Putamen (tissue), 1 donor: ENCODE results near the gene RABGAP1L.
A peak's percentile ranks its signal among the peaks of the same experiment; 100 is the strongest.
"Not testable (repeated sequence)": the region's sequence is repeated elsewhere in the genome, so short reads cannot be mapped to it uniquely, and the experiment has no call there.

Experiments
- DNase-seq: peaks from one replicate; pipeline ENCODE4 v3.0.0-alpha.2; 2016; ENCODE audit warnings: low spot score

Gene RABGAP1L

DNA sequence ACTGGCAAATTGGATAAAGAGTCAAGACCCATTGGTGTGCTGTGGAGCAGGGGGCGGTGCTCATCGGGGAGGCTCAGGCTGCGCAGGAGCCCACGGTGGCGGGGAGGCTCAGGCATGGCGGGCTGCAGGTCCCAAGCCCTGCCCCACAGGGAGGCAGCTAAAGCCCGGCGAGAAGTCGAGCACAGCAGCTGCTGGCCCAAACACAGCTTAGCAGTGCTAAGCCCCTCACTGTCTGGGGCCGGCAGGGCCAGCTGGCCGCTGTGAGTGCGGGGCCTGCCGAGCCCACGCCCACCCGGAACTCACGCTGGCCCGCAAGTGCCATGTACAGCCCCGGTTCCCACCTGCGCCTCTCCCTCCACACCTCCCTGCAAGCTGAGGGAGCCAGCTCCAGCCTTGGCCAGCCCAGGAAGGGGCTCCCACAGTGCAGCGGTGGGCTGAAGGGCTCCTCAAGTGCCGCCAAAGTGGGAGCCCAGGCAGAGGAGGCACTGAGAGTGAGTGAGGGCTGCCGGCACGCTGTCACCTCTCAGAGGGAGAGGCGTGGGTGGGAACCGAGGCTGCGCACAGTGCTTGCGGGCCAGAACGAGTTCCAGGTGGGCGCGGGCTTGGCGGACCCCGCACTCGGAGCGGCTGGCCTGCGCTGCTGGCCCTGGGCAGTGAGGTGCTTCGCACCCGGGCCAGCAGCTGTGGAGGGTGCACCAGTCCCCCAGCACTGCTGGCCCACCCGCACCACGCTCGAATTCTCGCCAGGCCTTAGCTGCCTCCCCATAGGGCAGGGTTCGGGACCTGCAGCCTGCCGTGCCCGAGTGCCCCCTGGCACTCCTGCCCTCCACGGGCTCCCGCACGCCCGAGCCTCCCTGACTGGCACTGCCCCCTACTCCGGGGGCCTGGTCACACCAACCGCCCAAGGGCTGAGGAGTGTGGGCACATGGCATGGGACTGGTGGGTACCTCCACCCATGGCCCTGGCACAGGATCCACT is 551.8 kb downstream of the RABGAP1L start:
- no peak for DNase-seq

DNA sequence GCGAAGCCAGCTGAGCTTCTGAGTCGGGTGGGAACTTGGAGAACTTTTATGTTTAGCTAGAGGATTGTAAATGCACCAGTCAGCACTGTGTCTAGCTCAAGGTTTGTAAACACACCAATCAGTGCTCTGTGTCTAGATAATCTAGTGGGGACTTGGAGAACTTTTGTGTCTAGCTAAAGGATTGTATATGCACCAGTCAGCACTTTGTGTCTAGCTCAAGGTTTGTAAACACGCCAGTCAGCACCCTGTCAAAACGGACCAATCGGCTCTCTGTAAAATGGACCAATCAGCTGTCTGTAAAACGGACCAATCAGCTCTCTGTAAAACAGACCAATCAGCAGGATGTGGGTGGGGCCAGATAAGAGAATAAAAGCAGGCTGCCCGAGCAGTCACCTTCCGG is 552.5 kb downstream of the RABGAP1L start:
- not testable (repeated sequence) for DNase-seq

DNA sequence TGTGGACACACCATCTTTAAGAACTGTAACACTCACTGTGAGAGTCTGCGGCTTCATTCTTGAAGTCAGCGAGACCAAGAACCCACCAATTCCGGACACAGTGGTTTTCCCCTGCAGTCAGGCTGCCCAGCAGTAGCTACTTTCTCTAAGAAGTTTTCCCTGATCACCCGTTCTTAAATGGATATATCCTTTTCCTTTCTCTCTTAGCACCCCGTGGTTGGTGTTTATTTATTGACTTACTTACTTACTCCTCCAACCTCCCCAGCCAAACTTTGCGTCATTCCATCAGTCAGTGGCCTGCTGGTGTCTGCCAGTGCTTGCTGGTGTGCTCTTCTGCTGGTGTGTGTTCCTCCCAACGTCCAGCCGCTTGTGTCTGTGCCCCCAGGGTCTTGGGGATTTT is 553.2 kb downstream of the RABGAP1L start:
- no peak for DNase-seq

DNA sequence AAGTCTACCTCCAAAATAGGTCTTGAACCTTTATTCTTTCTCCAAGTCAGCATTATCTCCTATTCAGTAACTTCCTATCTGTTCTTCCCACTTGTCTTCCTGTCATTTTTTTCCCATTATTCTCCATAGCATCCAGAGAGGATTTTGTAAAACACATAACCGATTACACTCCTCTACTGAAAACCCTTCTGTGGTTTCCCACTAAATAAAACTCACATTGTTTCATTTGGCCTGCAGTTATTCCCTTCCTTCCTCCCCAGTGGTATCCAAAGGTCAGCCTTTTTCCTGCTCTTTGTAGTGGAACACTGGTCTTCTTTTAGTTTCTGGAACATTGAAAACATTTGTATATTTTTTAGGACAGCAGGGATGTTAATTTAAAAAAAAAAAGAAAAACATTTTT is 554.5 kb downstream of the RABGAP1L start:
- peak; percentile 6 for DNase-seq

DNA sequence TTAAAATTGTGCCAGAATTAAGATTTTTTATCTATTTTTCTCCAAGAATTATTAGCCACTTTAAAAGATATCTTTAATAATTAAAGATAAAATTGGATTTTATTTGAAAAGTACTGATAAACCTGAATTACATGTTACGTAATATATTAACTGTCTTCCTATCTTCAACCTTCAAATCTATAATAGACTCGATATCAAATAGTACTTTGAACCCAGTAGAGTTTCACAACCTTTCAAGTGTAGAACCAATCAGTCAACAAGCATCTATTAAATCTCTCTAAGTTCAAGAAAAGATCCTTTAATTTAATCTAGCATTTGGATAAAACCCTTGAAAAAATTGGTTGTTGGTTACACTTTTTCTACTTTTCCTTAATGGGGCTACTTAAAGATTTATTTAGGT is 559.9 kb downstream of the RABGAP1L start:
- no peak for DNase-seq

DNA sequence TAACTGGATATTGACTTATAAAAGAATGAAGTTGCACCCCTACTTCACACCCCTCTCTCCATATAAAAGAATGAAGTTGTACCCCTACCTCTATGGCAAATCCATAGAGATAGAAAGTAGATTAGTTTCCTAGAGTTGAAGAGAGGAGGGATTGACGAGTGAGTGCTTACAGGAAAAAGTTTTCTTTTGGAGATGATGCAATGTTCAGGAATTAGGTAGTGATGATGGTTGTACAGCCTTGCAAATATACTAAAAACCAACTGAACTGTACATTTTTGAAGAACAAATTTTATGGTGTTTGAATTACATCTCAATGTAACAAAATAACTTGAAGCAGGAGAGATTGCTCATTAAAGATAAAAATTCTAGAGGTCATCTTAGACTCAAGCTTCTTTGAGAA is 561.3 kb downstream of the RABGAP1L start:
- DNase-seq: no peak

DNA sequence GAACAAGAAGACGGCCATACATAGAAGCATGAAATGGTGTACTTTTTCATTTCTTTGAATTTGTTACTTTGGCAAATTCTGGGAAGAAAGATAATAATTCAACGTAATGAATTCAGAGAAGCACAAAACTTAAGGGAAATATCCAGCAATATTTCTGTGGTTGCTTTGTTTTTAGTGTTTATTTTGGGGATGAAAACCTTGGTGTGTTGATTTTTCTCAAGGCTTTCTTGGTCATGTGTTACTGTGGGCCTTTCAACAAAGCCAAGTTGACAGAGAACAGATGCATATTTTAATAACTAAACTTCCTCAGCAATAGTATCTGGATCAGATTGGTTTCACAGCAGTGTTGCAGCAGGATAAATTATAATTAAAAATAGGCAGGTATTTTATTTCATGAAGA is 561.9 kb downstream of the RABGAP1L start:
- no peak for DNase-seq

DNA sequence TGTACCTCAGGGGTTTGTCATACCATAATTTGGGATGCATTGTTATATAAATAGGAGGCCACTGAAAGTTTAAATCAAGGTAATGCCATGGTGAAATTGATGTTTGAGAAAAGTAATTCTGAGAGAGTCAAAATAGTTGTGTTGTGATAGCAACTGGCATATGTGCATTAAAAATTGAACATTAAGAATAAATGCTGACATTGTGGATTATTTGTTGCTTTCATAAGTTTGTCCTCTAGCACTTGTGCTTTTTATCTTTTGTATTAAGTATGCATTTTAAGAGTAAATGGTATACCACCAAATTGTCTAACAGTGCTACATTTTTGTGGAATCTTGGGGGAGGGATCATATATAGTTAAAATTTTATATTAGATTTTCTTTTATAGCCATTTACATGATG is 564.5 kb downstream of the RABGAP1L start:
- no peak for DNase-seq

DNA sequence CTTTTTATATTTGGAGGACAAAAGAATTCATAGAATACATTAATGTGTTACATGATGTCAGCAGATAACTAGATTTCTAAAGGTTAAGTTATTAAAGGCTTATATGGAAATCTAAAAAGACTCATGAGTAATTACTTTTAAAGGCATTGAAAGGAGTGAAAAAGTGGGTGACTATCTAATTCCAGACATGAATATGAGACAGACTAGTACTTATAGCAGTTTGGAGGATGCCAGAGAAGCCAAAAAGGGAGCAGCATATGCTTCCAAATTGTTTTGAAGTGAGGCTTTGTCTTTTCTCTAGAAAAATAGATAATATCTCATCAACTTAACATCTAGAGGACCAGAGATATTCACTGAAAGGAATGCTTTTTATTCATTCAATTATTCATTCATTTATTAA is 564.9 kb downstream of the RABGAP1L start:
- peak; percentile 18 for DNase-seq

DNA sequence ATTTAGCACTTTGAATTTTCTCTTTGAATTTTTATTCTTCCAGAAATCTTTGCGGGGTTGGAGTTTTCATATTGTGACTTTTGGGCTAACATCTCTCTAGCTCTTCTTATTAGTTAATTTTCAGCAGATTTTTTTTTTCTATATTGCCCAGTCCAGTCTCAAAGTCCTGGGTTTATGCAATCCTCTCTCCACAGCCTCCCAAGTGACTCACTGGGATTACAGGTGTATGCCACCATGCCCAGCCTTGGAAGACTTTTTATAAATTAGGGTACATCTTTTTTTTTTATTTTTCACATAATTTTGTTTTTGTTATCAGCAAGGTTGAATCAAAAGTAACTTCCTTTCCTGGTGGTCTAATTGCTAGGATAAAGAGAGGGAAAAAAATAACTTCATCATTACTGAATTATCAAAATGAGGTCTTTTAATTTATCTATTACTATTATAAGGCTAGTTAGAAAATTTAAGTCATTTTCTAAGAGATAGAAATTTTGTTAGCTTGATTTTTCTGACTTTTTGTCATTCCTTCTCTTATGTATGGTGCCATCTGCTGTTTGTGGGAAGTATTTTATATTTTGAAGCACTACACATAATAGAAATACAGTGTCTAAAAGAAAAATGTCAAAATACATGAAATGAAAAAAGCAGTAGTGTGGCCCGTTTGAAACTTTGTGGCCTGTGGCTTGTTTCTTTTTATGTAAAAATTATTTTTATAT is 567.0 kb downstream of the RABGAP1L start:
- peak; percentile 34 for DNase-seq

DNA sequence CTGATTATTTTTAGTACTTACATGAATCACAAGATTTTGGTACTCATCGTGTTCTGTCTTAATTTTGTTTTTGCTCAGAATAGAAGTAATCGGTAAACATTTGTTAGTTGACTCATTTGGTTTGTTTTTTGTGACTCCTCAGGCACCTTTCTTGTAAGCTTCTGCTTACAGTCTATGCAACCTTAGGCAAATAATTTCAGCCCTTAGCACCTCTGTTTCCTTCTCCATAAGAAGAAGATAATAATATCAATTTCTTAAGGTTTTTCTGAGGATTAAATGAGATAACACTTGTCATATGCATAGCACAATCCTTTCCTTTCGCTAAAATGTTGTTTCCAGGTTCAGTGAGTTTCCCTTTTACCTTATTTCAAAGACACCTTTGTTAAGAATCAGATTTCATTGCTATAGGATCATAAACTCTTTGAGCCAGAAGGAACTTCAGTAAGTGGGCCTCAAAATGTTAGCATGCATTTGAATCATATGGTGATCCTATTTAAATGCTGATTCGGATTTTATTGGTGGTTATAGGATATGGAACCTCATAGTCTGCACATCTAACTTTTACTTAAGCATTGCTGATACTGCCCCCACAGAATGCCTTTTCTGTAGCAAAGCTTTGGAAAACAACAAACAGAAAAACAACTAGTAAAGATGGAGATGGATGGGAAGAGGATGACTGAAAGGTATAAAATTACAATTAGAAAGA is 567.7 kb downstream of the RABGAP1L start:
- no peak for DNase-seq

DNA sequence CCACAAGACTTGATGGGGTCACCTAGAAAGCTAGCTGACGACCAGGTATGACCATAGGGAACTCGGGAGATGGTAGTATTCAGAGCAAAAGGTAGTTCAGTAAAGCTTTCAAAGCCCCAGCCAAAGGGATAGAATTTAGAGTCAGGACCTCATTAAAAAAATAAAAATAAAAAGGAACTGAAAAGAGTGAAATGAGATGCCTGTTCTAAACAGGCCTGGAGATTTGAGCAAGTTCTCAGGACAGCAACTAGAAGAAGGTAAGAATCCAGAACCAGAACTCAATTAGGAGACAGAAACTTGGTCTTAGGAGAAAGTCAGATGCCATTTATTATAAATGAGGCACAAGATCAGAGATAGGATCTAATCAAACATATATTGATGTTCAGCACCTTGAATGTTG is 575.0 kb downstream of the RABGAP1L start:
- no peak for DNase-seq

DNA sequence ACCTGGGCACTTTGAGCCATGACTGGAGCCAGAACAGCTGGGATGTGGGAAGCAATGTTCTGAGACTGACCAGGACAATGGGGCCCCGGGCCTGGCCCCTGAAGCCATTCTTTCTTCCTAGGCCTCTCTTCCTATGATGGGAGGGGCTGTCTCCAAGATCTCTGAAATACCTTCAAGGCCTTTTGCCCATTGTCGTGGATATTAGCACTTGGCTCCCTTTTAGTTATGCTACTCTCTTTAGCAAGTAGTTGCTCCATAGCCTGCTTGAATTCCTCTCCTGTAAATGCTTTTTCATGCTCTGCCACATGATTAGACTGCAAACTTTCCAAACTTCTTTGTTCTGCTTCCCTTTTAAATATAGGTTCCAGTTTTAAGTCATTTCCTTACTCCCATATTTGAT is 577.5 kb downstream of the RABGAP1L start:
- no peak for DNase-seq

DNA sequence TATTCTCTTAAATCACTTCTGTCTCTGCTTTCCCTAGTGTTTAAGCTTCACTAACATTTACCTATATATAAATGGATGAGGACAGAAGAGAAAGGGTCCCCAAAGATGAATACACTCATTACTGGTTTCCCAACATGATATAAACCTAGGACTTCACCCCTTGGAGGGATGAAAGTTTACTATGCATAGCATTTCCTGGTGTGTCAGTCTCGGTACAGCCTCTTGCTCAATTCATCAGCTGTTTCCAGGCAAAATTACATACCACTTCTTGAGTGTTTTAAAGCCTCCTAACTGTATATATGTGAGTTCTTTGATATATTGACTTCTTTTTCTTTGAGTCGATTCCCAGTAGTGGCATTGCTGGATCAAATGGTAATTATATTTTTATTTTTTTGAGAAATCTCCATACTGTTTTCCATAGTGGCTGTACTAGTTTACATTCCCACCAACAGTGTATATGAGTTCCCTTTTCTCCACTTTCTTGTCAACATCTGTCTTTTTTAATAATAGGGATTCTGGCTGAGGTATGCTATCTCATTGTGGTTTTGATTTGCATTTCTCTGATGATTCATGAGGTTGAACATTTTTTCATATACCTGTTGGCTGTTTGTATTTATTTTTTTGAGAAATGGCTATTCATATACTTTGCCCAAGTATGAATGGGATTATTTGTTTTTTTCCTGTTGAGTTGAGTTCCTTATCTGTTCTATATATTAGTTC is 581.1 kb downstream of the RABGAP1L start:
- no peak for DNase-seq

DNA sequence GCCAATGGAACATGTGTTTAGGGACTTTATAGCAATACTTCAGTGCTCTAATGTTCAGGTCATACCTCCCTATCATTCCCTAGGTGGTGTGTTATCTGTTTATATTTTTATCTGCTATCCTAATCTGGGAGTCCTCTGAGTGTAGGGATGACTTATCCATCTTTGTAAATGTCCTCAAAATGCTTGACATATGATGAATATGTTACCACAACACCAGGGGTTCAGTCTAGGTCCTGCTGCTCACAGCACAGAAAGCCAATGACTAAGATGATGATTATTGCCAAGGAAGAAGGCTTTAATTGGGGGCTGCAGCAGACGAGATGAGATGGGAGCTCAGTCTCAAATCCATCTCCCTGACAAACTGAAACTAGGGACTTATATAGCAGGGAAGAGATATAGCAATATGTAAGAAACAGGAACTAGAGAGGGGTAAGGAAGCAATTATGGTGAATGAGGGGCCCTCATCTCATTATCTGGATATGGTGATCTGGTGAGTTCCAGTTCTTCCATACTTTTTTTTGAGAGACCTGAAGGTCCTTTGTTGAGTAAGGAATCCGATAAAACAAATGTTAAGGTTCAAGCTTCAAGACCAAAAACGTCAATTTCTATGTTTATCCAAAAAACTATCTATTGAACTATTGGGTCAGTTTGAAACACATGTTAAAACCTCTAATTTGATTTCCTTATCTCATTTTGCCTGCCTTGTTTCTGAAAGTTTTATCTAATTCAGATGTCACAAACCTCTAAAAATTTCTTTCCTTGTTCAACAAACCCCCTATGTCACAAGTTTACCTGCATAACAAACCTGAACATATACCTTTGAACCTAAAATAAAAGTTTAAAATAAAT is 583.7 kb downstream of the RABGAP1L start:
- DNase-seq: no peak

DNA sequence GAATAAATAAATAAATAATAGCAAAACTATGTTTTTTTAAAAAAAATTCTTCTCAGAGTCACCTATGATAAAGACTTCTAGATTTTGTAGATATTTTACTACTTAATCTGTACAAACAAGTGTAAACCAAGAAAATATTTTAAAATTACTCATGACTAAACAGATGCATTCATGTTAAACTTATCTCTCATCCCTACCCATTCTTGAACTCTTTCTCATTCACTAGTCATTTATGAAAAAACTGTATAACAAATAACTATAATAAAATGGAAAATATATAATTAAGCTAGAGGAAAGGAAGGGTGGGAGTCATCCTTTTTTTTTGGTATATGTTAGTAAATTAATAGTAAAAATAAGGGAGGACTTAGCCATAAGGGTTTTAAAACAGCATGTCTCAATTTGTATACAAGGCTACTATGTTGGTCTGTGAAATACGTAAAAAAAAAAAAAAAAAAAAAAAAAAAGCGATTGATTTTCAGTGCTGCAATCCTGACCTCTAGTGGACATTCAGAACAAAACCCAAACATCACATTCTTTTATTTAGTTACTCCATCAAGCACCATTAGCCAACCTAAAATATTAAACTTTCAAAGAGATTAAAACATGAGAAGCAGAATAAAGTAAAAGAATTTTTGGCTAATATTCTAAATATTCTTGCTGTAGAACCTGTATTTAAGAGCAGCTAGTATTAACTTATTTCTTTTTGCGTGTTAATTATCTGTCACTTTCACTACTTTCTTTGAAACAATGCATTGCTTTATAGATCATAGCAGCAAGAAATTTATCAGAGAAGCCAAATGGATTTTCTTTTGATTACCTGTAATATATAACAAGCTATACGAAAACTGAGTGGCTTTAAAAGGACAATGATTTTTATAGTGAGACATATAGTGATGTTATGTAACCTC is 584.6 kb downstream of the RABGAP1L start:
- DNase-seq: peak; percentile 30

DNA sequence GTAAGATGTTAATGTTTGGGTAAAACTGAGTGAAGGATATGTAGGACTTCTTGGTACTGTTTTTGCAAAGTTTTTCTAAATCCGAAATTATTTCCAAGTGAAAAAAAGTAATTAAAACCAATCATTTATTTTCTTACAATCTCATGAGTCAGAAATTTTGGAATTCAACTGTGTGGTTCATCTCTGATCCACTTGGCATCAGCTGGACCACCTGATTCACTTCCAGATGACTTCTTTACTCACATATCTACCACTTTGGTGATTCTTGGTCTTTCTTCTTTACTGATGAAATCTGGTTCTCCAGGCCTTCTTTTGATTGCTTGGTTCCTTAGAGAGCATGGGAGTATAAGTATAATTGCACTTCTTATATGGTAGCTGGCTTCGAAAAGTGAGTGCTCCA is 585.6 kb downstream of the RABGAP1L start:
- DNase-seq: no peak

DNA sequence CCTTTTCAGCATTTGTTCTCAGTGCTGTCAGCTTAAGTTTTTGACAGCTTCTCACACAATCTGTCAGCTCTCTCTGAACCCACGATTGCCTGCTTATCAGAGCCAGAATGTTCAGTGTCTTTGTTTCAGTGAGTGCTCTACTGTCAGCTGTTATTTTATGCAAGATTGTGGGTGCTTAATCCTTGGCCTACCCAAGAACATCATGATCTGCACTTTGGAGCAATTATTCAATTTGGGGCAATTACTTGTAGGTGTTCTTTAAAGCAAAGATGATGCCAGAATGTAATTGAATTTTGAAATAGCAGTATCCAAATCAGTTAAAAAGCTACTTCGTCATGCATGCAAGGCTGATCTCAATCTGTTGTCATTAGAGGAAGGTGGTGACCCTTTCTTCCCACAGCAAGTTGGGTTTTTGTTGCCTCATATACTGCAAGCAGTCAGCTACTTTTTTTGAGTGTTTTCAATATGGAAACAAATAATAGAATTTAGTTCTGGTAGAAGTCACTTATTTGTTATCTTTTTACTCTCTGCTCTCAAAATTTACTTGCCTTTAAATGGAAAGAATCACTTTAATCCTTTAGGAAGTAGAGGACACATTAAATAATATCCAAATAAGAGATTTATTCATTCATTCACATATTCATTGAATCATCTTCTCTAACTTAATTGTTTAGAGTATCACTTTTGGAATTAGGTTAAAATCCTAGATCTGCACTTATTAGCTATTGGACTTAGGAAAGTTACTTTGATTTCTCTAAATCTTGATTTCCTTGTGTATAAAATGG is 586.9 kb downstream of the RABGAP1L start:
- DNase-seq: peak; percentile 84

DNA sequence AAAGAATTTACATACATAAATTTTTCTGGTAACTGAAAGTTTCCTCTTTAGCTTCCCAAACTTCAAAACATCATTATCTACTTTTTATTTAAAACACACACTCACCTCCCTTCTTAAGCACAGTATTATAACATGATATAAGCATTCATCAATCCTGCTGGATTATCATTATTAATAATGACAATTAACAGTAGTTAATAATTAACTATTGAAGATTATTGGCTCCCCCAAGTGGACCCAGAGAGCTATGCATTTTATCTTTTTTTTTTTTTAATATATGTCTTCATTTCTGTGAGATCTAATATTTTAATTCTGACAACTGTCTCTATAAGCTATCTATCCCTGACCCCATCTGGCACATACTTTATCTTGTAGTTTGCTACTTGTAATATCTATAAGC is 588.3 kb downstream of the RABGAP1L start:
- no peak for DNase-seq
